Measurements from ENCODE around the gene MRE11.

The MRE11 gene

DNA sequence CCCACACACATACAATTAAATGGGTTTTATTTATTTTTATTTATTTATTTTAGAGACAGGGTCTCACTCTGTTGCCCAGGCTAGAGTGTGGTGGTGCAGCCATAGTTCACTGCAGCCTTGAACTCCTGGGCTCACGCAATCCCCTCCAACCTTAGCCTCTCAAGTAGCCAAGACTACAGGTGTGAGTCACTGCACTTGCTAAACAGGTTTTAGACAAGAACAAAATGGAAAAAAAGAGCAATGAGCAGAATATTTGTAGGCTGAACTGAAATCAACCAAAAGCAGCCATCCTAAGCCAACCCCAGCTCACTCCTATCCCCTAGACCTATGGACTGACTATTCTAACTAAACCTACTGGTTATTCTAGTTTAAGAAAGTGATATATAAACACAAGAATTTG lies 37.8 kb downstream of the MRE11 start:
- DNase-seq (ENCODE audit: extremely low spot score) = no peak
- CTCF ChIA-PET = no interaction called here
- TF ChIP-seq, protein P1, sequence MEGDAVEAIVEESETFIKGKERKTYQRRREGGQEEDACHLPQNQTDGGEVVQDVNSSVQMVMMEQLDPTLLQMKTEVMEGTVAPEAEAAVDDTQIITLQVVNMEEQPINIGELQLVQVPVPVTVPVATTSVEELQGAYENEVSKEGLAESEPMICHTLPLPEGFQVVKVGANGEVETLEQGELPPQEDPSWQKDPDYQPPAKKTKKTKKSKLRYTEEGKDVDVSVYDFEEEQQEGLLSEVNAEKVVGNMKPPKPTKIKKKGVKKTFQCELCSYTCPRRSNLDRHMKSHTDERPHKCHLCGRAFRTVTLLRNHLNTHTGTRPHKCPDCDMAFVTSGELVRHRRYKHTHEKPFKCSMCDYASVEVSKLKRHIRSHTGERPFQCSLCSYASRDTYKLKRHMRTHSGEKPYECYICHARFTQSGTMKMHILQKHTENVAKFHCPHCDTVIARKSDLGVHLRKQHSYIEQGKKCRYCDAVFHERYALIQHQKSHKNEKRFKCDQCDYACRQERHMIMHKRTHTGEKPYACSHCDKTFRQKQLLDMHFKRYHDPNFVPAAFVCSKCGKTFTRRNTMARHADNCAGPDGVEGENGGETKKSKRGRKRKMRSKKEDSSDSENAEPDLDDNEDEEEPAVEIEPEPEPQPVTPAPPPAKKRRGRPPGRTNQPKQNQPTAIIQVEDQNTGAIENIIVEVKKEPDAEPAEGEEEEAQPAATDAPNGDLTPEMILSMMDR (IDR thresholded peaks at IDR 0.05; ENCODE audit: control extremely low read depth, extremely low read depth, low read depth, missing control alignments) = no peak
- POLR2A ChIA-PET = no interaction called here

DNA sequence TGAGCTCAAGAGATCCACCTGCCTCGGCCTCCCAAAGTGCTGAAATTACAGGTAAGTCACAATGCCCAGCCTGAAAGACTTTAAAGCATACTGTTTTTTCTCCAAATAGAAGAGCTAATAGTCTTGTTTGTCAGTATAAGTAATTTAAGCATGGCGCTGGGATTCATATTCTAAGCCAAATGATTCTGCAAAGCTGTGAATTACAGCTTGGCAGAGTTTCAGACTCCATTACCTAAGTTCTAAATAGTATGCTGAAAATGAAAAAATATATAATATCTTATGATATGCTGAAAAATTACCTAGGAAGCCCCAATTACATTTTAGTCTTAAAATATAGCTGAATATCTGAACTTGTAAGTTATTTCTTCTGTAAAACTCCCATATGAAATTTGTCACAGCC lies 39.3 kb downstream of the MRE11 start:
- ChIA-PET CTCF (interaction anchor here (0.8 to 2.2 kb wide), 5 partner anchors 9 to 48 kb away, joined by 3 to 4 read pairs (median 3); no protein-coding TSS in a partner anchor), POLR2A (interaction anchor here (0.7 kb wide), 1 partner anchor 17 kb away, joined by 4 read pairs; no protein-coding TSS in a partner anchor)
- no peak for DNase-seq (ENCODE audit: extremely low spot score)
- TF ChIP-seq, protein P1 (IDR thresholded peaks at IDR 0.05; ENCODE audit: control extremely low read depth, extremely low read depth, low read depth, missing control alignments) = no peak

DNA sequence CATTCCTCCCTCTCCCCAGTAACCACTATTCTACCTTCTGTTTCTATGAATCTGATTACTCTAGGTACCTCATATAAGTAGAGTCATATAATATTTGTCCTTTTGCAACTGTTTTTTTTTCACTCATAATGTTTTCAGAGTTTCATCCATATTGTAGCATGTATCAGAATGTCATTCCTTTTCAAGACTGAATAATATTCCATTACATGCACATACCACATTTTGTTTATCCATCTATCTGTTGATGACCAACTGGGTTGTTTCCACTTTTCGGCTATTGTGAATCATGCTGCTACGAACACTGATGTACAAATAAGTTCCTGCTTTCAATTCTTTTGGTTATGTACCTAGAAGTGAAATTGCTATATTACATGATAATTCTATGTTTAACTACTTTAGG lies 40.7 kb downstream of the MRE11 start:
- CTCF ChIA-PET = interaction anchor here (1.0 to 1.2 kb wide), 2 partner anchors 9 to 28 kb away, joined by 3 read pairs; no protein-coding TSS in a partner anchor
- POLR2A ChIA-PET = no interaction called here
- DNase-seq (ENCODE audit: extremely low spot score) = no peak
- TF ChIP-seq, protein P1 (IDR thresholded peaks at IDR 0.05; ENCODE audit: control extremely low read depth, extremely low read depth, low read depth, missing control alignments) = no peak

DNA sequence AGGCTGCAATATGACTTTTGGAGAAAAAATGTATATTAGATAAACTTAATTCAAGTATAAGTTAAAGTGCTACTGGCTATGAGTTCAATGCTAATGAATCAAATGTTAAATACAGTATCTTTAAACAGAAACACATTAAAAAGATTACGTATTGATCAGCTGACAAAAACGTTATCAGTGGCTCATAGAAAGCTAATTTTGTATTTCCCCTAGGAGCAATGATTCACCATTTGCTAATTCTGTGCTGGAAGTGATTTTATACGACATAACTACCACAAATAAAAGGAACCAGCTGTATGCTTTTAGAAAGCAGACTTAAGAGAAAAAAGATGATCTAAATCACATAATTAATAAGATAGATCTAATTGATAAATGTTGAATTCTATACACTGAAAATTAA lies 43.6 kb downstream of the MRE11 start:
- CTCF ChIA-PET = interaction anchor here (1.0 to 2.3 kb wide), 5 partner anchors 10 to 1893 kb away, joined by 3 to 6 read pairs (median 3); partner anchors contain the start of gene MAML2
- POLR2A ChIA-PET = no interaction called here
- DNase-seq (ENCODE audit: extremely low spot score) = no peak
- TF ChIP-seq, protein P1 (IDR thresholded peaks at IDR 0.05; ENCODE audit: control extremely low read depth, extremely low read depth, low read depth, missing control alignments) = no peak

DNA sequence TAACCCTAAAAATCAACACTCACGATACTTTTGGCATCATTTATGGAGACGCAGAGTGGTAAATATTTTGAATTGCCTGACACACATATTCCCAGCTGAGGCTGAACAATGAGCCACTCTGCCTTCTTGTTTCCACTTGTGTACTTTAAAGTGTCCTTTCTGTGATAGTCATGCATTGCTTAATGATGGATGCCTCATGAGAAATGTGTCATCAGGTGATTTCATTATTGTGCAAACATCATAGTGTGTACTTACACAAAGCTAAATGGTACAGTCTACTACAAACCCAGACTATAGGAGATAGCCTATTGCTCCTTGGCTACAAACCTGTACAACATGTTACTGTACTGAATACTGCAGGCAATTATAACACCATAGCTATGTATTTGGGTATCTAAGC lies 44.2 kb downstream of the MRE11 start:
- CTCF ChIA-PET = interaction anchor here (0.9 to 2.3 kb wide), 3 partner anchors 11 to 71 kb away, joined by 3 to 6 read pairs (median 4); no protein-coding TSS in a partner anchor
- no peak for DNase-seq (ENCODE audit: extremely low spot score)
- TF ChIP-seq, protein P1 (IDR thresholded peaks at IDR 0.05; ENCODE audit: control extremely low read depth, extremely low read depth, low read depth, missing control alignments) = no peak
- POLR2A ChIA-PET = no interaction called here

DNA sequence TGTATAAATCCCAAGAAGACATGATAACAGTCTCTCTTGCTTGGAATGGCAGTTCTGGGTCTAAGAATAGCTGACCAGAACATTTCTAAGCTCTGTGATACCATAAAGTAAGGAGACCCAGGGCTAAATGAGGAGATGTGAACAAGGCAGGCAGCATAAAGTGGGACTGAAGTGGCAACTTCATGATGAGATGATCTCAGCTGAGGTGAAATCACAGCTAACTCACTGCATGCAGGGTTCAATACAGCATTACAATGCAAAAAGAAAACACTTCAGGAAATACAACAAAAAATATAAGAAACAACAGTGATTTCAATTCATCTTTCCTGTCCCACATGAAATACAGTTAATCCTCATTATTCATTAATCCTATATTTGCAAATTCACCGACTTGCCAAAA lies 44.6 kb downstream of the MRE11 start:
- ChIA-PET POLR2A (no interaction called here), CTCF (interaction anchor here (0.9 to 2.3 kb wide), 3 partner anchors 11 to 71 kb away, joined by 3 to 6 read pairs (median 4); no protein-coding TSS in a partner anchor)
- DNase-seq (ENCODE audit: extremely low spot score) = no peak
- TF ChIP-seq, protein P1 (IDR thresholded peaks at IDR 0.05; ENCODE audit: control extremely low read depth, extremely low read depth, low read depth, missing control alignments) = no peak

Data from GM10248 (cell line).